ENCODE measurements around the gene SLC39A3.

DNA sequence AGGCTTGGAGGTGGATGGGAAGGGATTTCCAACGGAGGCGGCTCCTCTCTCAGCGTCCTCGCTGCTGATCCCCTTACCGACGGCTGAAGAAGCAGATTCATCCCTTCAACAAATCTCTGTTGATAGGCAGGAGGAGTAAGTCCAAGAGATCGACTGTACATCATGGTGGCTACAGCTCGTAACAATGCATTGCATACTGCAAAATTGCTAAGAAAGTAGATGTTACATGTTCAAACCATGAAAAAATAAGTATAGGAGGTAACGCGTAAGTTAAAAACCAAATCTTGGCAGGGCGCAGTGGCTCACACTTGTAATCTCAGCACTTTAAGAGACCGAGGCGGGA is 468 bp upstream of the SLC39A3 start:
- TF ChIP-seq CREB1 (CRISPR knock-in tag; IDR thresholded peaks at IDR 0.05; ENCODE audit: low read depth) (no peak), CTCF (conservative IDR thresholded peaks at IDR 0.05; ENCODE audit: low read depth in 2 of 2) (no peak), POLR2AphosphoS5 (IDR thresholded peaks at IDR 0.05; ENCODE audit: low read depth) (no peak), REST (IDR thresholded peaks at IDR 0.05; ENCODE audit: unreplicated experiment) (no peak), EZH2 (IDR thresholded peaks at IDR 0.05; ENCODE audit: low read depth, unreplicated experiment) (no peak)

Measured in GM23338 (cell line).